Activated CD8-positive, alpha-beta memory T cell treated with anti-CD3 and anti-CD28 coated beads for 24 hours (primary cell): ENCODE results near the gene PCDHA9.
"Not testable (repeated sequence)": the region's sequence is repeated elsewhere in the genome, so short reads cannot be mapped to it uniquely, and the experiment has no call there.

Experiments used
- DNase-seq: peaks from one replicate; pipeline ENCODE4 v3.0.0-alpha.2; 2020

Gene PCDHA9

GRCh38 chr5:140835622-140836510 lies 12.3 kb upstream of the PCDHA9 start:
- no peak for DNase-seq

DNA sequence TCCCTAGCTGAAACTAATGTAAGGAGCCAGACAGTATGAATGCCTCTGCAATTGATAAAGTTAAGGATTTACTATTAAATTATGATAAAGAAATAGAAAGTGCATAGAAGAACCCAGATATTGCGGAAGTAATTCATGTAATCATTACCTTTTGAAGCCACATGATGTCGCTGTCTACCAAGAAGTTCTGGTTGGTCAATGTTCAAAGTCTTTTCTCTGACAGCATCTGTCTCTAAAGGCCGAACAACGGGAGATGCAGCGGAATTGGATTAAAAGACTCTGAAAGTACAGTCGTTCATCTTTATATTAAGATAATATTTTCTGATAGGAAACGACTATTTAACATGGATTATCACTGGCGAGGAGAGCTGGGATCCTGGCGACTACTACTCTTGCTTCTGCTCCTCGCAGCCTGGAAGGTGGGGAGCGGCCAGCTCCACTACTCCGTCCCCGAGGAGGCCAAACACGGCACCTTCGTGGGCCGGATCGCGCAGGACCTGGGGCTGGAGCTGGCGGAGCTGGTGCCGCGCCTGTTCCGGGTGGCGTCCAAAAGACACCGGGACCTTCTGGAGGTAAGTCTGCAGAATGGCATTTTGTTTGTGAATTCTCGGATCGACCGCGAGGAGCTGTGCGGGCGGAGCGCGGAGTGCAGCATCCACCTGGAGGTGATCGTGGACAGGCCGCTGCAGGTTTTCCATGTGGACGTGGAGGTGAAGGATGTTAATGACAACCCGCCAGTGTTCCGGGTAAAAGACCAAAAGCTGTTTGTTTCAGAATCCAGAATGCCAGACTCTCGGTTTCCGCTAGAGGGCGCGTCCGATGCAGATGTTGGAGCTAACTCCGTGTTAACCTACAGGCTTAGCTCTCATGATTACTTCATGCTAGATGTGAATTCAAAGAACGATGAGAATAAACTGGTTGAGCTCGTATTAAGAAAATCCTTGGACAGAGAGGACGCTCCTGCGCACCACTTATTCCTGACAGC lies 6.9 kb upstream of the PCDHA9 start, which contains the start of gene PCDHA8:
TSS of gene PCDHA8 (plus strand) at position 210 of the 985 bp plus-strand sequence. CDS start at position 345, 135 bp downstream.
- no peak for DNase-seq

- DNase-seq, result no peak
Measured at GRCh38 chr5:140842798-140843733, 5.1 kb upstream of the PCDHA9 start.

- not testable (repeated sequence) for DNase-seq
Measured at GRCh38 chr5:140849831-140850634, 1.9 kb downstream of the PCDHA9 start.

DNA sequence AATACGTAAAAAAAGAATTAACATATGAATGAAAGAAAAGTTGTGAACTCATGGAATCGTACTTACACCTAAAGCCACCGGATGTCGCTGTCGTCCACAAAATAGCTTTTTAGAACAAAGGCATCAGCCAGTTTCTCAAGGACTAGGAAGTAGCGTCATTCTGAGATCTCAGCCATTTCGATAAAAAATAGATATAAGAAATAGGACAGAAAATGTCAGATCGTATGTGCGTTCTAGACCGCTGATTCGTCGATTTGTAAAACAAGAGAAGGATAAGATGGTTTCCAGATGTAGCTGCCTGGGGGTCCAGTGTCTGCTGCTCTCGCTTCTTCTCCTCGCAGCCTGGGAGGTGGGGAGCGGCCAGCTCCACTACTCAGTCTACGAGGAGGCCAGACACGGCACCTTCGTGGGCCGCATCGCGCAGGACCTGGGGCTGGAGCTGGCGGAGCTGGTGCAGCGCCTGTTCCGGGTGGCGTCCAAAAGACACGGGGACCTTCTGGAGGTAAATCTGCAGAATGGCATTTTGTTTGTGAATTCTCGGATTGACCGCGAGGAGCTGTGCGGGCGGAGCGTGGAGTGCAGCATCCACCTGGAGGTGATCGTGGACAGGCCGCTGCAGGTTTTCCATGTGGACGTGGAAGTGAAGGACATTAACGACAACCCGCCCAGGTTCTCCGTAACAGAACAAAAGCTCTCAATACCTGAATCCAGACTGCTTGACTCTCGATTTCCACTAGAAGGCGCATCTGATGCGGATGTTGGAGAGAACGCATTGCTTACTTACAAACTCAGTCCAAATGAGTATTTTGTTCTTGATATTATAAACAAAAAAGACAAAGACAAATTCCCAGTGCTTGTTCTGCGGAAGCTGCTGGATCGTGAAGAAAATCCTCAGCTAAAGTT lies 7.8 kb downstream of the PCDHA9 start, which contains the start of gene PCDHA10:
TSS of gene PCDHA10 (plus strand) at position 126 of the 903 bp plus-strand sequence. CDS start at position 278, 152 bp downstream.
- DNase-seq, result no peak

- no peak for DNase-seq
Measured at GRCh38 chr5:140857177-140857986, 9.2 kb downstream of the PCDHA9 start.

DNA sequence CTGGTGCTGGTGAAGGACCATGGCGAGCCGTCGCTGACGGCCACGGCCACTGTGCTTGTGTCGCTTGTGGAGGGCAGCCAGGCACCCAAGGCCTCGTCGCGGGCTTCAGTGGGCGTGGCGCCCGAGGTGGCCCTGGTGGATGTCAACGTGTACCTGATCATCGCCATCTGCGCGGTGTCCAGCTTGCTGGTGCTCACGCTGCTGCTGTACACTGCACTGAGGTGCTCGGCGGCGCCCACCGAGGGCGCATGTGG lies 9.7 kb downstream of the PCDHA9 start:
- DNase-seq, result no peak

DNA sequence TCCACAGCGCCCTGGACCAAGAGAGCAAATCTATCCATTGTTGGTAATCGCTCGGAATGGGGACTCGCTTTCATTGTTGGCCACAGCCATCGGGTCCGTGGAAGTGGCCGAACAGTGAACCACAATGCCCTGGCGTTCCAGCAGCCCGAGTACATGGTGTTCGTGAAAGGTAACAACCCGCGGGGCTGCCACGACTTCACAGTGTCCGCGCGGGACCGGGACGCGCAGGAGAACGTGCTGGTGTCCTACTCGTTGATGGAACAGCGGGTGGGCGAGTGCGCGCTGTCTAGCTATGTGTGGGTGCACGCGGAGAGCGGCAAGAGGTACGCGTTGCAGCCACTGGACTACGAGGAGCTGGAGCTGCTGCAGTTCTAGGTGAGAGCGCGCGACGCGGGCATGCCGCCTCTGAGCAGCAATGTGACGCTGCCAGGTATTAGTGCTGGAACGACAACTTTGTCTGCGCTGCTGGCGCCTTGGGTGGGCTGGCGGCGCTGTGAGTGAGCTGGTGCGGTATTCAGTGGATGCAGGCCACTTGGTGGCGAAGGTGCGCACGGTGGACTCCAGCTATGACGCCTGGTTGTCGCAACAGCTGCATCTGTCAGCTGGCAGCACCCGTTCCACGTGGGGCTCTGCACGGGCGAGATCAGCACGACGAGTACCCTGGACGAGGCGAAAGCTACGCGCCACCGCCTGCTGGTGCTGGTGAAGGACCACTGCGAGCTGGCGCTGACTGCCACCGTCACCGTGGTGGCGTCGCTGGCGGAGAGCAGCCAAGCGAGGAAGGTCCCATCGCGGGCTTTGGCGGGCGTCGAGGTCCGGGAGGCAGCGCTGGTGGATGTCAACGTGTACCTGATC lies 14.5 kb downstream of the PCDHA9 start:
- DNase-seq, result no peak

- no peak for DNase-seq
Measured at GRCh38 chr5:140868721-140869554, 20.8 kb downstream of the PCDHA9 start, which contains the start of gene PCDHA11. Gene PCDHA11, plus strand, starts transcription at chr5:140868957. Its CDS starts 147 bp downstream, at chr5:140869104.

DNA sequence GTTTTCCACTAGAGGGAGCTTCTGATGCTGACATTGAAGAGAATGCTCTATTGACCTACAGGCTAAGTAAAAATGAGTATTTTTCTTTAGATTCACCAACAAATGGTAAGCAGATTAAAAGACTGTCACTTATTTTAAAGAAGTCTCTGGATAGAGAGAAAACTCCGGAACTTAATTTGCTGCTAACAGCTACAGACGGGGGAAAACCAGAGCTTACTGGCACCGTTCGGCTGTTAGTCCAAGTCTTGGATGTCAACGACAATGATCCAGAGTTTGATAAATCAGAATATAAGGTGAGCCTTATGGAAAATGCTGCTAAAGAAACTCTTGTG lies 21.3 kb downstream of the PCDHA9 start:
- DNase-seq, result no peak

DNA sequence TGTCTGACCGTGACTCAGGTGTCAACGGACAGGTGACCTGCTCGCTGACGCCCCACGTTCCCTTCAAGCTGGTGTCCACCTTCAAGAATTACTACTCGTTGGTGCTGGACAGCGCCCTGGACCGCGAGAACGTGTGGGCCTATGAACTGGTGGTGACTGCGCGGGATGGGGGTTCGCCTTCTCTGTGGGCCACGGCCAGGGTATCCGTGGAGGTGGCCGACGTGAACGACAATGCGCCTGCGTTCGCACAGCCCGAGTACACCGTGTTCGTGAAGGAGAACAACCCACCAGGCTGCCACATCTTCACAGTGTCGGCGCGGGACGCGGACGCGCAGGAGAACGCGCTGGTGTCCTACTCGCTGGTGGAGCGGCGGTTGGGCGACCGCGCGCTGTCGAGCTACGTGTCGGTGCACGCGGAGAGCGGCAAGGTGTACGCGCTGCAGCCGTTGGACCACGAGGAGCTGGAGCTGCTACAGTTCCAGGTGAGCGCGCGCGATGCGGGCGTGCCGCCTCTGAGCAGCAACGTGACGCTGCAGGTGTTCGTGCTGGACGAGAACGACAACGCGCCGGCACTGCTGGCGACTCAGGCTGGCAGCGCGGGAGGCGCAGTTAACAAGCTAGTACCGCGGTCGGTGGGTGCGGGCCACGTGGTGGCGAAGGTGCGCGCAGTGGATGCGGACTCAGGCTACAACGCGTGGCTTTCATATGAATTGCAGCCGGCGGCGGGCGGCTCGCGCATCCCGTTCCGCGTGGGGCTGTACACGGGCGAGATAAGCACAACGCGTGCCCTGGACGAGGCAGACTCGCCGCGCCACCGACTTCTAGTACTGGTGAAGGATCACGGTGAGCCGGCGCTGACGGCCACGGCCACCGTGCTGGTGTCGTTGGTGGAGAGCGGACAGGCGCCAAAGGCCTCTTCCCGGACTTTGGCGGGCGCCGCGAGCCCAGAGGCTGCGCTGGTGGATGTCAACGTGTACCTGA lies 22.3 kb downstream of the PCDHA9 start:
- no peak for DNase-seq

GRCh38 chr5:140875085-140876065 lies 27.2 kb downstream of the PCDHA9 start, which contains the start of gene PCDHA12:
Gene PCDHA12, plus strand, starts transcription at chr5:140875308. Its CDS starts 165 bp downstream, at chr5:140875473.
- no peak for DNase-seq

DNA sequence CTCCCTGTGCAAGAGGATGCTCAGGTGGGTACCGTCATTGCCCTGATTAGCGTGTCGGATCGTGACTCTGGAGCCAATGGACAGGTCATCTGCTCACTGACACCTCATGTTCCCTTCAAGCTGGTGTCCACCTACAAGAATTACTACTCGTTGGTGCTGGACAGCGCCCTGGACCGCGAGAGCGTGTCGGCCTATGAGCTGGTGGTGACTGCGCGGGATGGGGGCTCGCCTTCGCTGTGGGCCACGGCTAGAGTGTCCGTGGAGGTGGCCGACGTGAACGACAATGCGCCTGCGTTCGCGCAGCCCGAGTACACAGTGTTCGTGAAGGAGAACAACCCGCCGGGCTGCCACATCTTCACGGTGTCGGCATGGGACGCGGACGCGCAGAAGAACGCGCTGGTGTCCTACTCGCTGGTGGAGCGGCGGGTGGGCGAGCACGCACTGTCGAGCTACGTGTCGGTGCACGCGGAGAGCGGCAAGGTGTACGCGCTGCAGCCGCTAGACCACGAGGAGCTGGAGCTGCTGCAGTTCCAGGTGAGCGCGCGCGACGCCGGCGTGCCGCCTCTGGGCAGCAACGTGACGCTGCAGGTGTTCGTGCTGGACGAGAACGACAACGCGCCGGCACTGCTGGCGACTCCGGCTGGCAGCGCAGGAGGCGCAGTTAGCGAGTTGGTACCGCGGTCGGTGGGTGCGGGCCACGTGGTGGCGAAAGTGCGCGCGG lies 28.5 kb downstream of the PCDHA9 start:
- DNase-seq, result not testable (repeated sequence)

DNA sequence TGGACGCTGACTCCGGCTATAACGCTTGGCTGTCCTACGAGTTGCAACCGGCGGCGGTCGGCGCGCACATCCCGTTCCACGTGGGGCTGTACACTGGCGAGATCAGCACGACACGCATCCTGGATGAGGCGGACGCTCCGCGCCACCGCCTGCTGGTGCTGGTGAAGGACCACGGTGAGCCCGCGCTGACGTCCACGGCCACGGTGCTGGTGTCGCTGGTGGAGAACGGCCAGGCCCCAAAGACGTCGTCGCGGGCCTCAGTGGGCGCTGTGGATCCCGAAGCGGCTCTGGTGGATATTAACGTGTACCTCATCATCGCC lies 29.0 kb downstream of the PCDHA9 start:
- DNase-seq, result no peak
